ENCODE measurements around the gene PDE6A. TPM values are rescaled to one million over a fixed set of nuclear protein-coding genes. Genes with fewer than 3 reads are reported as not detected.

PDE6A gene
- total and polyA plus RNA-seq, 2 of the 8 experiments (the other 6 are each of a cell fraction or from before 2014, with no cell fraction given): not detected

GRCh38 chr5:149881069-149881622 lies 63.4 kb downstream of the PDE6A start (continued):
- TF ChIP-seq CHD7 (IDR thresholded peaks at IDR 0.05; ENCODE audit: insufficient replicate concordance, low read length) (no peak), TAF1 (IDR thresholded peaks at IDR 0.05; ENCODE audit: low read depth, low read length) (no peak), SUZ12 (IDR thresholded peaks at IDR 0.05; ENCODE audit: low read length) (no peak), NANOG (IDR thresholded peaks at IDR 0.05; ENCODE audit: insufficient read depth, low read depth, low read length, poor library complexity, severe bottlenecking) (no peak), SP4 (IDR thresholded peaks at IDR 0.05; ENCODE audit: low read length) (no peak), POU5F1 (IDR thresholded peaks at IDR 0.05; ENCODE audit: low read depth, low read length) (no peak), ASH2L (IDR thresholded peaks at IDR 0.05; ENCODE audit: low read length) (no peak), KDM5A (IDR thresholded peaks at IDR 0.05; ENCODE audit: low read length) (no peak)
